Vagina (tissue), 2 donors: ENCODE data around the gene BCL6B.

Experiments
- CTCF ChIP-seq, 3 experiments: fragments of 450-650 bp in 2 of 3; fragments of 200-600 bp in 1 of 3; sonication (generic) in 1 of 3; IDR thresholded peaks; one replicate each; pipeline ENCODE4 v1.5.1; 2017 to 2019; ENCODE audit warnings: antibody characterized with exemption in 3 of 3, mild to moderate bottlenecking in 2 of 3, moderate library complexity in 2 of 3
- POLR2A ChIP-seq, 2 donors: fragments of 450-650 bp; IDR thresholded peaks; one replicate each; pipeline ENCODE4 v1.6.1; 2017; ENCODE audit warnings: antibody characterized with exemption in 2 of 2, mild to moderate bottlenecking in 2 of 2, moderate library complexity in 2 of 2
- POLR2AphosphoS5 ChIP-seq, 2 donors: sonication (generic); formaldehyde crosslinking; IDR thresholded peaks; one replicate each; pipeline ENCODE4 v1.9.0; 2017; ENCODE audit warnings: antibody characterized with exemption in 2 of 2, mild to moderate bottlenecking in 2 of 2, low read depth in 1 of 2; ENCODE audit not compliant: insufficient read depth in 1 of 2

GRCh38 chr17:7042501-7043181 is 19.8 kb downstream of the BCL6B start:
- TF ChIP-seq CTCF (IDR thresholded peaks at IDR 0.05) (no peak), POLR2AphosphoS5 (IDR thresholded peaks at IDR 0.05; ENCODE audit: insufficient read depth in 1 of 2, low read depth in 1 of 2) (no peak), POLR2A (IDR thresholded peaks at IDR 0.05) (no peak)
